Ovary (tissue), 3 donors: Measurements from ENCODE around the gene NF1.

Experiments used
- CTCF ChIP-seq, 3 donors: fragments of 450-650 bp in 2 of 3; fragments of 200-600 bp in 1 of 3; IDR thresholded peaks; one replicate each; pipeline versions ENCODE4 v1.5.1 to v1.8.0; 2016 to 2022; ENCODE audit warnings: antibody characterized with exemption in 3 of 3, mild to moderate bottlenecking in 1 of 3
- EP300 ChIP-seq: sonication (generic); formaldehyde crosslinking; IDR thresholded peaks from one replicate; pipeline ENCODE4 v1.6.1; 2017; ENCODE audit warnings: antibody characterized with exemption
- POLR2A ChIP-seq: fragments of 450-650 bp; IDR thresholded peaks from one replicate; pipeline ENCODE4 v1.6.1; 2017; ENCODE audit warnings: antibody characterized with exemption, mild to moderate bottlenecking, moderate library complexity
- donor health status: DM: no; HTN: no; CAD: no.

GRCh38 chr17:31195305-31195704, 100.5 kb downstream of the NF1 start:
- no peak for TF ChIP-seq CTCF (IDR thresholded peaks at IDR 0.05)
- TF ChIP-seq POLR2A = no peak
- TF ChIP-seq EP300 = no peak
